ENCODE data around the gene DEFB129.
"Not testable (repeated sequence)": the region's sequence is repeated elsewhere in the genome, so short reads cannot be mapped to it uniquely, and the experiment has no call there.

Gene DEFB129, protein sequence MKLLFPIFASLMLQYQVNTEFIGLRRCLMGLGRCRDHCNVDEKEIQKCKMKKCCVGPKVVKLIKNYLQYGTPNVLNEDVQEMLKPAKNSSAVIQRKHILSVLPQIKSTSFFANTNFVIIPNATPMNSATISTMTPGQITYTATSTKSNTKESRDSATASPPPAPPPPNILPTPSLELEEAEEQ

DNA sequence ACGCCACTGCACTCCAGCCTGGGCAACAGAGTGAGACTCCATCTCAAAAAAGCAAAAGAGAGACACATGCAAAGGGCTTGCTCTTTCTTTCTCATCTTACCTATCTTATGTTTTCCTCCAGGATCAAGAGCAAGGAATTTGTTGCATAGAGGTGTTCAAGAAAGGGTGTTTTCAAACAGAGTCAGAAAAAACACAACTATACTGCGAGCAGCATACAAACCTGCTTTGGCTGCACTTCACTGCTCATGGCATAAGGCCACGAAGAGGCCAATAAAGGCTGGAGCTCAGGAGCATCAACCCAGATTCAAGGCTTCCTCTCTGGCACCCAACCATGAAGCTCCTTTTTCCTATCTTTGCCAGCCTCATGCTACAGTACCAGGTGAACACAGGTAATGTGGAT, at the start of gene DEFB129:
TSS of gene DEFB129 (plus strand) at position 301 of the 400 bp plus-strand sequence. CDS start at position 332, 31 bp downstream.
- DNase-seq (ENCODE audit: low spot score), result no peak
- FAIRE-seq, result no peak

DNA sequence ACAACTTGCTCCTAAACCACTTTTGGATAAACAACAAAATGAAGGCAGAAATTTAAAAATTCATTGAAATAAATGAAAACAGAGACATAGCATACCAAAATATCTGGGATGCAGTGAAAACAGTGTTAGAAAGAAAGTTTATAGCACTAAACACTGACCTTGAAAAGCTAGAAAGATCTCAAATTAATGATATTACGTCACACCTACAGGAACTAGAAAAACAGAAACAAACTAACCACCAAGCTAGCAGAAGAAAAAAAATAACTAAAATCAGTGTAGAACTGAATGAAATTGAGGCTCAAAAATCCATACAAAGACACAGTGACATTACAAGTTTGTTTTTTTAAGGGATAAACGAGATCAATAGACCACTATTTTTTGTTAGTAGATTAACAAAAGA, 42.8 kb upstream of the DEFB129 start:
- DNase-seq (ENCODE audit: low spot score) (no peak), FAIRE-seq (no peak)

DNA sequence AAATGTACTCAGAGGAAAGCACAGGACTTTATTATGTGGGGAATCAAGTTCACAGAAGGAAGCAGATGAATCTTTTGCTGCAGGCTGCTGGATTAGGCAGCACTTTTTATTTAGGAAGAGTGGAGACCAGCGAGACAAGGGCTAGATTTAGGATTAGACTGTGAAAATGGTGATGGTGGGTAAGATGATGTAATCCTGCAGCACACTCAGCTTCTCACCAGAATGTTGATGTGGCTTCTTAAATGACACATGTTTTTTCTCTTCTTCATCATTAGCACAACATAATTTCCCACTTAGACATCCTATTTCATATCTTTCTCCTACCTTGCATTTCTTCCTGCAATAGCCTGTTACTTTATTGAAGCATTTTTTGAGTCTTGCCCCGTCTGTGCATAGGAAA, 39.3 kb upstream of the DEFB129 start:
- FAIRE-seq, result no peak
- DNase-seq (ENCODE audit: low spot score), result no peak

DNA sequence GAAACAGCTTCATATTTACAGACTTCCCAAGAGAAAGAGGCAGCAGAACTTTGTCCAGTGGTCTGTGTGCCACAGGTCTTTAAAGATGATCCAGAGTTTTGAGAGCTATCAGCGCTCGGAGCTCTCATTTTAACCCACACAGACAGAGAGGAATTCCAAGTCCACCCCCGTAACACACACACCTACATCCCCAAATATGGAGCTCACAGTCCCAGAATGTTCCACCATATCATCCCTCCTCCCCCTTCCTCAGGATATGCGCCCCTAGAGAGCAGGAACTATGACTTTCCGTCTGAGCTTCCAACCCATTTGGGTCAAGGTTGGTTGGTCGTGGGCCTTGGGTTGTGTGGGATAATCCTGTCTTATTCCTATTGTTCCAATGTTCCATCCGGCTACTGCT, 37.4 kb upstream of the DEFB129 start, which contains the start of gene DEFB128:
TSS of gene DEFB128 (minus strand) at position 101 of the 400 bp plus-strand sequence. CDS start at position 13, 88 bp downstream.
- no peak for DNase-seq (ENCODE audit: low spot score)
- no peak for FAIRE-seq

DNA sequence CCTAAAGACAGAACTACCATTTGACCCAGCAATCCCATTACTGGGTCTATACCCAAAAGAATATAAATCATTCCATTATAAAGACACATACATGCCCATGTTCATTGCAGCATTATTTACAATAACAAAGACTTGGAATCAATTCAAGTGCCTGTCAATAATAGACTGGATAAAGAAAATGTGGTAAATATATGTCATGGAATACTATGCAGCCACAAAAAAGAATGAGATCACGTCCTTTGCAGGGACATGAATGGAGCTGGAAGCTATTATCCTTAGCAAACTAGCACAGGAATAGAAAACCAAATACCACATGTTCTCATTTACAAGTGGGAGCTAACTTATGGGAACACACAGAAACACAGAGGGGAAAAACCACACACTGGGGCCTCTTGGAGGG, 28.8 kb upstream of the DEFB129 start:
- no peak for FAIRE-seq

DNA sequence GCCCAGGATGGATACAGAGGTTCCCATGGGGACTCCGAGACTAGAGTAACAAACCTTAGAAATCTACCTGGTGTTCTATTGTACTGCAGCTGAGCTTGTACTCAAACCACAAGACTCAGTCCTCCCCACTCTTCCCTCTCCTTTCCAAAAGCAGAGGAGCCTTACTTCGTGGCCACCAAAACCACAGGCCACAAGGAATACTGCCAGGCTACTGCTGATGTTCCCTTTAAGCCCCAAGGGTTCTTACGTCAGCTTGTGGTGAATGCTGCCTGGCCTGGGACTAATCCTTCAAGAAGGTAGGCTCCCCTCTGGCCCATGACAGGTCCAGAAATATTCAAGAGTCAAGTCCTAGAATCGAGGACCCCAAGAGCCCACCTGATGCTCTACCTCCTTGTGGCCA, 27.1 kb upstream of the DEFB129 start:
- no peak for DNase-seq (ENCODE audit: low spot score)
- FAIRE-seq, result no peak

More for the DNA sequence above, 28.8 kb upstream of the DEFB129 start:
- no peak for DNase-seq (ENCODE audit: low spot score)

DNA sequence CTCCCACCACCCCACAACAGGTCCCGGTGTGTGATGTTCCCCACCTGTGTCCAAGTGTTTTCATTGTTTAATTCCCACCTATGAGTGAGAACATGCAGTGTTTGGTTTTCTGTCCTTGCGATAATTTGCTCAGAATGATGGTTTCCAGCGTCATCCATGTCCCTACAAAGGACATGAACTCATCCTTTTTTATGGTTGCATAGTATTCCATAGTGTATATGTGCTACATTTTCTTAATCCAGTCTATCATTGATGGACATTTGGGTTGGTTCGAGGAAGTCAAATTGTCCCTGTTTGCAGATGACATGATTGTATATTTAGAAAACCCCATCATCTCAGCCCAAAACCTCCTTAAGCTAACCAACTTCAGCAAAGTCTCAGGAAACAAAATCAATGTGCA, 23.4 kb upstream of the DEFB129 start:
- DNase-seq (ENCODE audit: low spot score); FAIRE-seq: not testable (repeated sequence)

DNA sequence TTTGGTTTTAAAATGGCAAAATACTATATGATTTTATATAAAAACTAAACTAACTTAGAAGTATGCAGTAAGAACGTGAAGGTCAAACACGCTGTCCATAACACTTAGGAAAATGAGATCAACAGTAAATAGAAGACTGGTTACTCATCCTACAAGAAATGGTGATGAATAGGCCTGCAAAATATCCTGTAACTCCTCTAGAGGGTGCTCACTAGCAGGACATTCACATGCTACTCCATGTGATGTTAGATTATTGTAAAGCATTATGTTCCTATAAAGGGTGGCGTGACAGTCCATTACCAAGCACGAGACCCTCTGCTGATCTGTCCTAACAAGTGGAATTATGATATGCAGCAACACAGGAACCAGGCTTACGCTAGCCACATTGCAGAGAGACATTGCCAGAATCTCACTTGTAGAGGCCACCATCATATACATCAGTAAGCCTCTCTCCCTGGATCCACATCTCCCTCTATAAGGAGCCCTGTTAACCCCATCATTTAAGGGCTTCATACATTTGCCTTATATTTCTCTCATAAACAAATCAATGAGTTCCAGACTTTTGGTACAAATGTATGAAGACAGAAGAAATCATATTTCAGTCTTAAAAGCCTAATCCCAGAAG, 18.0 kb upstream of the DEFB129 start:
- DNase-seq (ENCODE audit: low spot score) (no peak), FAIRE-seq (no peak)

DNA sequence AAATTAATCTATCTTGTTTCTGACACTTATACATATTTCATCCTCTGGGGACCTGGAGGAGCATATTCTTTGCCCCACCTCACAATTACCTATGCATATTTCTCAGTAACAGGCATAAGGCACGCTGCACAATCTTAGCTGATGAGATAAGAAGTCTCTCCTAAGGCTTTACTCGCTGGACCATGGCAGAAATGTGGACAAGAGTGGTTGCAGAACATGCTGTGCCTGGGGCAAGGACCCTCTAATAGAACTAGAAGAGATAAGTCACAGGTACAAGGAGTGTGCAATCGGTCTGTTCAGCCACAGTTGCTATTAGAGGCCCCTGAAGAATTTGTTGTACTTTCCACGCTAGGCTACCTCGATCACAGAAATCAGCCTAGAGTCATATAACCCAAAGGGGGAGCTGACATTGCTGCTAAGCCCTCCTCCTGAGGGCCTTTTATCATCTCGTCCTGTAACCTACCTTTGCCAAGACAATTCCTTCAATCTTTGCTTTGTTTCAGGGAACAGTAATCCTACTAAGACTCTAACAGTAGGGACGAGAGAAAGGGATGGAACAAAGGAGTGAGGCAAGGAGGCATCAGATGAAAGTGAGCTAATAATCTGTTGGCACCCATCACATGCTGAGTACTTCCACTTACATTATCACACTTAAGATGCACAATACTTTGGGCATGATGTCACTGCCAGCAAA, 16.1 kb upstream of the DEFB129 start:
- DNase-seq (ENCODE audit: low spot score), result no peak
- FAIRE-seq, result no peak

DNA sequence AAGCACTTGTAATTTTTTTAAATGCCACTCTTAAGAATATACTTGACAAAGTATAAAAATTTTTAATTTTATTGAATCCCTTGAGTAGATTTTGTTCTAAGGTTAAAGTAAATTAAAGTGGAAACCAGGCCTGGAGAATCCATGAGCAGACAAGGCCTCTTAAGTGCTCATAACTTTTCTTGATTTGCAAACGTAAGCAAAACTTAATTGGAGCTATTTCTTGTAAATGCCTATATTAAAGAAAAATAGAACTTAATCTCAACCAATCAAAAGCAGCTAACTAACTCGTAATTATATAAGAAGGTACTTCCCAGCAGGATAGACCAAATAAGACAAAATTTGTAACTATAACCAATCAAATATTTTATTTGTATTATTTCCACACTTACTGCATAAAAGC, 12.7 kb upstream of the DEFB129 start:
- DNase-seq (ENCODE audit: low spot score), result no peak
- no peak for FAIRE-seq

DNA sequence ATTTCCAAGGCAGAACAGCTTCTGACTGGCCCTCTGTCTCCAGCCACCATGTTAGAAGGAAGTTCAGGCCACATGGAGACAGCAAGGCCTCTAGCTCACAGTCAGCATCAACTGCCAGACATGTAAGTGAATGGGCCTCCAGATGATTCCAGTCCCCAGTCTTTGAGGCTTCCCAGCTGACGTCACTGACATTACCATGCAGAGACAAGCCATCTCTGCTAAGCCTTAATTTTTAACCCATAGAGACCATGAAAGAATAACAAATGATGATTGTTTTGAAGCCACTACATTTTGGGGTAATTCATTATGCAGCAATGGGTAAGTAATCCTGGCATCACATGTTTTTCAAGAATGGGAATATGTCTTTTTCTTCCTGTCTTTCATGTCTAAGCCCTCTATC, 11.3 kb upstream of the DEFB129 start:
- FAIRE-seq (no peak), DNase-seq (ENCODE audit: low spot score) (no peak)

DNA sequence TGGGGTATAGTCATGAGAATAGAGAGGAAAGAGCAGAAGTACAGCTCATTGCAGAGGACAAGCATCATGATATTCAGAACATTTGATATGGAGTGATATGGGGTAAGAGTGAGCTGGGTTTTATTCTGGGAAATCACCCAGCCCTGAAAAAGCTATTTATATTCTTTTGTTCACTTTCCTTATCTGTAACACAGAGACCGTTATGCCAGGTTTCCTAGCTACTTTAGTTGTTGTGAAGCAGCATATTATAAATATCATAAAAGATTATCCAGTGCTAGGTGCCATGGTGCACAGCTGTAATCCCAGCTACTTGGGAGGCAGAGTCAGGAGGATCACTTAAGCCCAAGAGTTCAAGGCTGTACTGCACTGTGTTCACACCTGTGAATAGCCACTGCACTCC, 9.8 kb upstream of the DEFB129 start:
- DNase-seq (ENCODE audit: low spot score) (no peak), FAIRE-seq (no peak)

DNA sequence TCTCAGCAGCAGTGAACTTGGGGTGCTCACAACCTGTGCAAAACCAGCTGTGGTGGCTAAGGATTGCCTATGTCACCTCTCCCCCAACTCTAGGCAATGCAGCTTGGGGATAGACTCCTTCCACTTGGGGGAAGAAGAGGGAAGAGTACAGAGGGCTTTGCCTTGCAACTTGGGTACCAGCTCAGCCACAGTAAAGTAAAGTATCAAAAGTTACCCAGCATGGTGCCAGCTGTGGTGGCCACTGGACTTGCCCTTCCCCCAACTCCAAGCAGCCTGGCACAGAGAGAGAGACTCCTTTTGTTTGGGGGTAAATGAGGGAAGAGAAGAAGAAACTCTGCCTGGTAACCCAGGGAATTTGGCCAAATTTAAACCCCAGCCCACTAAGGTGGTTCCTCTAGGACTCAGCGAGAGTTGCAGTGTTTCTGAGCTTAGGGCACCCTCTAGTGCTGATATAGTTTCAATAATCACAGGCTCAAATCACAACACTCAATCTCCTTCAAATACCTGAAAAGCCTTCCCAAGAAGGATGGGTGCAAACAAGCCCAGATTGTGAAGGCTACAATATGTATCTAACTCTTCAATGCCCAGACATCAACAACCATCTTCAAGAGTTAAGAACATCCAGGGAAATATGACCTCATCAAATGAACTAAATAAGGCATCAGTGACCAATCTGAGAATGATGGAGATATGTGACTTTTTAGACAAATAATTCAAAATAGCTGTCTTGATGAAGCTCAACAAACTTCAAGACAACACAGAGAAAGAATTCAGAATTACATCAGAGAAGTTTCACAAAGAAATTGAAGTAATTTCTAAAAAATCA, 7.6 kb upstream of the DEFB129 start:
- FAIRE-seq (no peak), DNase-seq (ENCODE audit: low spot score) (peak; percentile 40)

DNA sequence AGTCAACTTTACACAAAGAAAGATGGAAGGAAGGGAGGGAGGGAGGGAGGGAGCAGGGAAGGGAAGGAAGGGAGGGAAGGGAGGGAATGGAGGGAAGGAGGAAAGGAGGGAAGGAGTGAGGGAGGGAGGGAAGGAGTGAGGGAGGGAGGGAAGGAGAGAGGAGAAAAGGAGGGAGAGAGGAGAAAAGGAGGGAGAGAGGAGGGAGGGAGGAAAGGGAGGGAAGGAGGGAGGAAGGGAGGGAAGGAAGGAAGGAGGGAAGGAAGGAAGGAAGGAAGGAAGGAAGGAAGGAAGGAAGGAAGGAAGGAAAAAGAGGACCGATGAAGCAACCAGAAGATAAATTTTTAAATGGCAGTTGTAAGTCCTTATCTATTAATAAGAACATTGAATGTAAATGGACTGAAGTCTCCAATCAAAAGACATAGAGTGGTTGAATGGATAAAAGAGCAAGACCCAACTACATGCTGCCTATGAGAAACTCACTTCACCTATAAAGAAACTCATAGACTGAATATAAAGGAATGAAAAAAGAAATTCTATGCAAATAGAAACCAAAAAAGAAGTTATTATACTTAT, 5.7 kb upstream of the DEFB129 start:
- FAIRE-seq (no peak), DNase-seq (ENCODE audit: low spot score) (no peak)

DNA sequence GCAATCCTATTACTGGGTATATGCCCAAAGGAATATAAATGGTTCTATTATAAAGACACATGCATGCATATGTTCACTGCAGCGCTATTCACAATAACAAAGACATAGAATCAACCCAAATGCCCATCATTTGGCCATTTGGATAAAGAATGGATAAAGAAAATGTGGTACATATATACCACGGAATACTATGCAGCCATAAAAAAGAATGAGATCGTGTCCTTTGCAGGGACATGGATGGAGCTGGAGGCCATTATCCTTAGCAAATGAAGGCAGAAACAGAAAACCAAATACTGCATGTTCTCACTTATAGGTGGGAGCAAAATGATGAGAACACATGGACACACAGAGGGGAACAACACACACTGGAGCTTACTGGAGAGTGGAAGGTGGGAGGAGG, 1.2 kb upstream of the DEFB129 start:
- not testable (repeated sequence) for DNase-seq (ENCODE audit: low spot score); FAIRE-seq

DNA sequence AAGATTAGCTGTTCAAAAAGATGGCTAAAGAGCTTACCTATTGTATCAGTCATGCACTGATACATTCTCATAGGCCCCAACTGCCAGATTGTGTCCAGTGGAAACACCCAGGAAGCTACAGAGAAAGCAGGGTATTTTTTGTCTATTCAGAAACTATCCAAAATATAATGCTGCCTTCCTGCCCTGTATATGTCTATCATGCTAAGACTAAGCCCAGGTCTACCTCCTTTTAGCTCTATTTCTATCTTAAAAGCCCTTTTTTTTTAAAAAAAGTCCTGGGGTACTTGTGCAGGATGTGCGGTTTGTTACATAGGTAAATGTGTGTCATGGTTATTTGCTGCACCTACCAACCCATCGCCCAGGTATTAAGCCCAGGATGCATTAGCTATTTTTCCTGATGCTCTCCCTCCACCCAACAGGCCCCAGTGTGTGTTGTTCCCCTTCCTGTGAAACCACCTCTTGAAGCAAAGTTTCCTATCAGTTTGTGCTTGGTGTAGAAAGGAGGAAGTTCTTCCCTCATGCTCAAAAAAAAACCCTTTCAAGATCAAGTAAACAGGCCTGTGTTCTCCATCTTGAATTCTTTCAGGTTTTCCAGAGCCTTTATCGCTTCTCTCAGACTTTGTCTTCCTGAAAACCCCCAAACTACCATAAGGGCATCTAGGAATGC, 514 bp downstream of the DEFB129 start:
- DNase-seq (ENCODE audit: low spot score) (no peak), FAIRE-seq (no peak)

DNA sequence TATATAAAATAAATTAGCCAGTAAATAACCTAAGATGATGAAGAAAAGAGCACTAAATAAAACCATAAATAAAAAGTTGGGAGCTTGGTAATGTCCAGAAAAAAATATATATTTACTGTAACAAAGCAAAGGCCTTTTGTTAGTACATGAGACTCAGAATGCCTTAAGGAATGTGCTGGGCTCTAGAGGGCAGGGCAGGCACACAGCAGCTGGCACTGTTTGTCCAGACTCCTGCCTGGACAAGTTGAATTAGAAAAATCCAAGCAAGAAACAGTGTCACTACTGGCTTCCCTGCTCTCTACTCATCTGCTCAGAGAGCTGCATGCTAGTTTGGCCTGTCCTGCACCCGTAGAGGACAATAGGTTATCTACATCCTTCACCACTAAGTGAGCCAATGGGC, 8.8 kb downstream of the DEFB129 start:
- FAIRE-seq (no peak), DNase-seq (ENCODE audit: low spot score) (no peak)

DNA sequence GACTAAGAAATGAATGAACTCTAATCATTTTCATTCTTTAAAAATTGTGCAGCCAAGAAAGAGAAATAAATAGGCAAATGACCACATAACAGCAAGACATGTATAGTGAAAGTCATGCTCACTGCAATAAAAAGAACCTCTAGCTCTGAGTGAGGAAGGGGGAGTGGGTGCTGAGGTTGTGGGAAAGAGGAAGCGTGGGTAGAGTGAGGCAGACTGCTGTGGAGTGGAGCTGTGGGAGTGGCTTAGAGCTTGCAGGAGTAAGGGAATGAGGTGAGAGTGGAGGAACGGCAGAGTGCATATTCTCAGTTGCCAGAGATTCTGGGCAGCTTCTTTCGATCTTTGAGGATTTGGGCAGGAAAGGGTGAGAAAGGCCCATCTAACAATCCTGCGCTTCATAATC, 10.4 kb downstream of the DEFB129 start:
- no peak for DNase-seq (ENCODE audit: low spot score)
- no peak for FAIRE-seq

DNA sequence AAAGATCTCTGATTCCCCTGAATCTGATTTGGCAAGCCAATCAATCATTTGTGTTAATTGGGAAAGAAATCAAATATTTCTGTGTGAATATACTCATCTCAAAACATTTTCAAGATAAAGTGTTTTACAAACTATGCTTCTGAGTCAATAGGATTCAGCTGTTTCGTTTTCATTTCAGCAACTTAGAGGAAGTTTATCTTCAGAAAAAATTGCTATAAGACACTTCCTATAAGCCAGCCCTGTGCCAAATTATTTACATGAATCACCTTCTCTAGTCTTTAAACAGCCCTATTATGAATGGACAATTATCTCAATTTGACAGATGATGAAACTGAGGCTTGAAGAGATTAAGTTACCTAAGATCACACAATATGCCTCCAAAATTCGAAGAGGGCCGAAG, 10.9 kb downstream of the DEFB129 start:
- no peak for FAIRE-seq

DNA sequence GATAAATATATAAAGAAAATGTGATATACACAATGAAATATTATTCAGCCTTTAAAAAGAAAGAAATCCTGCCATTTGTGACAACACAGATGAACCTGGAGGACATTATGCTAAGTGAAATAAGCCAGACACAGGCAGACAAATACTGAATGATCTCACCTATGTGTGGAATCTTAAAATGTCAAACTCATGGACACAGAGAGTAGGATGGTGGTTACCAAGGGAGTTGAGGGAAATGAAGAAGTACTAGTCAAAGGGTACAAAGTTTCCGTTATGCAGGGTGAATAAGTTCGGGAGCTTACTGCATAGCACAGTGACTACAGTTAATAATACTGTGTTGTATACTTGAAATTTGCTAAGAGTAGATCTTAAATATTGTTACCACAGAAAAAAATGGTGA, 15.8 kb downstream of the DEFB129 start:
- DNase-seq (ENCODE audit: low spot score), result no peak
- no peak for FAIRE-seq

More for the DNA sequence above, 10.9 kb downstream of the DEFB129 start:
- DNase-seq (ENCODE audit: low spot score), result no peak

DNA sequence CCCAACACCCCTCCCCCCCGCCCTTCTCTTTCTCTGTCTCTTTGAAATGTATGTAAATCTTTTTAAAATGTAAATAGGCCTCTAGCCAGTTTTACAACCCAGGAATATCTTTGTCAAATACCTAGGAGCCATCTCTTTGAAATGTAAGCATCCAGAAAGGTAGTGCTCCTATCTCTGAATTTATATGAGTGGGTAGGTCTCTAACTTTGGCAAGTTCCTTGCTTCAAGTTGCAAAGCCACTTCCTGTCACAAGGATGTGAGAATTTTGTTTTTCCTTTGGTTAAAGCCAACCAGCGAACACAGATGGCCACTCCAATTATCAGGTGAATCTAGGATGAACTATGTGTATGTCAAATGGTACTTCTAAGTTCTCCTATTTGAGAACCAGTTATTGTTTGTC, 24.3 kb downstream of the DEFB129 start:
- DNase-seq (ENCODE audit: low spot score) (no peak), FAIRE-seq (no peak)

Data from urothelium cell line (cell line).